Measurements from ENCODE around the gene ATP13A5.

ATP13A5 gene

GRCh38 chr3:193317682-193318300 lies 60.8 kb downstream of the ATP13A5 start:
- no peak overlapping the region for H3K4me3 ChIP-seq (ENCODE audit: low read depth, low read length)
- no peak for DNase-seq
- 0 out of 2 replicates have a peak, but pooled peaks cover 7% of the 10 kb centered on the region for H3K27me3 ChIP-seq
- H3K36me3 ChIP-seq, result no peaks in the 10 kb centered on the region
- no peaks in the 10 kb centered on the region for H3K4me1 ChIP-seq
- TF ChIP-seq CTCF (IDR thresholded peaks at IDR 0.05; ENCODE audit: low read depth, low read length), result no peak
- no peaks in the 10 kb centered on the region for H3K9me3 ChIP-seq

DNA sequence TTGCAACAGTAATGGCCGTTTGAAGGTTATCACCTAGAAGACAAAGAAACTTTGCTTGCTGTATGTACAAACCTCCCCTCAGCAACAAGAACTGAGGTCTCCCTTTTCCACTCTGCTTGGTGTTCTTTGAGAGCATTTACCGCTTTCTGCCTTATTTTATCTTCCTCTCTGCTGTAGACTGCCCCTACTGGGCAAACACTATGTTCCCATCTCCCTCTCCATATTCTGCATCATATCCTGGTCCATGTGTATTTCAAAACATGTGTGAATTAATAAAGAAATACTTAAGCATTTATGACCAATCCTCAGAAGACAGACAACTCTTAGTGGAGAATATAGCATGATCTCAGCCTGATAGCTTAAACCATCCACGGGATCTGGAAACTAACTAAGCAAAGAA lies 64.4 kb downstream of the ATP13A5 start:
- TF ChIP-seq CTCF (IDR thresholded peaks at IDR 0.05; ENCODE audit: low read depth, low read length), result peak; percentile 41
- no peaks in the 10 kb centered on the region for H3K9me3 ChIP-seq
- 0 out of 2 replicates have a peak, but pooled peaks cover 7% of the 10 kb centered on the region for H3K27me3 ChIP-seq
- H3K4me1 ChIP-seq, result no peaks in the 10 kb centered on the region
- H3K36me3 ChIP-seq, result no peaks in the 10 kb centered on the region
- no peak overlapping the region for H3K4me3 ChIP-seq (ENCODE audit: low read depth, low read length)
- DNase-seq, result no peak

- TF ChIP-seq CTCF (IDR thresholded peaks at IDR 0.05; ENCODE audit: low read depth, low read length), result no peak
- Histone ChIP-seq H3K4me1 (no peaks in the 10 kb centered on the region), H3K36me3 (no peaks in the 10 kb centered on the region), H3K9me3 (no peaks in the 10 kb centered on the region), H3K27me3 (0 out of 2 replicates have a peak, but pooled peaks cover 7% of the 10 kb centered on the region), H3K4me3 (ENCODE audit: low read depth, low read length) (no peak overlapping the region)
- no peak for DNase-seq
These were observed 65.2 kb downstream of the ATP13A5 start for GRCh38 chr3:193313061-193313958.

DNA sequence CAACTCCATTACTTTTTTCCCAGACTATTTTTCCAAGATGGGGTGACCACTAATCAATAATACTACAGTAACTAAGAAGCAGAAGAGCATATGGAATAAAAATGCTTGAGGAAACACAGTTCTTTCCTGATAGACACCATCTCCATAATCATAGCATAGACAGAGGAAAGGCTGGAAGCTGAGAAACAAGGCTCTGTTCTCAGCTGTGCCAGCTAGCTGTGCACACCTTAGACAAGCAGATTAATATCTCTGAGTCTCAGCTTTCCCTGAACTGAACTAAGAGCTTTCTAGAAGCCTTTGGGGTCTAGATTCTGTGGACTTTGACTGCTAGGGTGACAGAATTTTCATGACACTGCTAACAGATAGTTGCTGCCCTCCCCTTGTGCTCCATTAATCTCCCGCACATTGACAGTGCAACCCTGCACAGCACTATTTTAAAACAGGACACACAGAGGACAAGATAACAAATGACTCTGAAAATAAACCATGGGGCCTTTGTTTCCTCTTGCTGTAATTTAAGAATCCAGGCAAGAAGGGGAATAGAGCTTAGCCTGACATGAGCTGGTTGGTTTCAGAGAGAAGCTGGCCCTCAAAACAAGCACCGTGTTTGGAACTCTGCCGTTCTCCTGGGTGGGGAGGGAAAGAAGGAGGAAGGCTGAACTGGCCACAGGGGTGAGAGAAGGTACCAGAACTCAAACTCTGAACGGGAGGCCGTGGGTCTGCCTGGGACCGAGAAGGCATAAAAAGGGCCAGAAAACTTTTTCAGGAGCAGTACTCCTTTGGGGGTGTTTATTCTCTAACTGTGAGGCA lies 67.4 kb downstream of the ATP13A5 start:
- H3K27me3 ChIP-seq, result 0 out of 2 replicates have a peak, but pooled peaks cover 7% of the 10 kb centered on the region
- no peak for DNase-seq
- no peak overlapping the region for H3K4me3 ChIP-seq (ENCODE audit: low read depth, low read length)
- no peak for TF ChIP-seq CTCF (IDR thresholded peaks at IDR 0.05; ENCODE audit: low read depth, low read length)
- no peaks in the 10 kb centered on the region for H3K4me1 ChIP-seq
- H3K36me3 ChIP-seq, result no peaks in the 10 kb centered on the region
- no peaks in the 10 kb centered on the region for H3K9me3 ChIP-seq

DNA sequence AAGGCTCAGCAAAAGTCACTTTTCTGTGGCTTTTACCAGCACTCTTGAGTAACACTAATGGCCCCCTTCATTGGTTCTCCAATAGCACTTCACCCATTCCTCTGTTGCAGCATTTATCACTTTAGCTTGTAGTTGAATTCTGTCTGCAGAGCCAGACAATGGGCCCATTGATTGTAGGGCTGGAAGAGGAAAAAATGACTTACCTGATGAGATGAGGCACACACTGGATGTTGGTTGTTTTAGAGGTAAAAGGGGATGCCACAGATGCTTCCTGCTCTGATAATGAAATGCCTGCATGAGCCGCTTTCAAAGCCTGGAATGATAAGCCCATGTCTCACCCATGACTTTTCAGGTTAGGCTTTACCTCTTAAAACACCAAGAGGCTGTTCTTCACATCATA lies 73.2 kb downstream of the ATP13A5 start:
- no peak for DNase-seq
- Histone ChIP-seq H3K9me3 (no peaks in the 10 kb centered on the region), H3K27me3 (no peaks in the 10 kb centered on the region), H3K4me3 (ENCODE audit: low read depth, low read length) (no peak overlapping the region), H3K36me3 (no peaks in the 10 kb centered on the region), H3K4me1 (no peaks in the 10 kb centered on the region)
- no peak for TF ChIP-seq CTCF (IDR thresholded peaks at IDR 0.05; ENCODE audit: low read depth, low read length)

Measured in BE2C (cell line).